GM21390 (cell line): ENCODE data around the gene CD14.
"Not testable (repeated sequence)": the region's sequence is repeated elsewhere in the genome, so short reads cannot be mapped to it uniquely, and the experiment has no call there.

ENCODE experiments used
- ATAC-seq: cut with Tn5 transposase; IDR thresholded peaks from one replicate; pipeline ENCODE4 v1.9.1; 2021; ENCODE audit not compliant: unreplicated experiment

The CD14 gene

GRCh38 chr5:140633021-140633471 lies at the start of gene CD14:
Gene CD14 (minus strand): TSS chr5:140633175. CDS start chr5:140633071, 104 bp downstream.
- ATAC-seq = peak; percentile 5

GRCh38 chr5:140678993-140679392 lies 46.0 kb upstream of the CD14 start:
- no peak for ATAC-seq

GRCh38 chr5:140677947-140678346 lies 45.0 kb upstream of the CD14 start:
- peak; percentile 80 for ATAC-seq

- ATAC-seq = no peak
These were observed 41.7 kb upstream of the CD14 start for GRCh38 chr5:140674629-140675028.

GRCh38 chr5:140674211-140674610 lies 41.2 kb upstream of the CD14 start:
- ATAC-seq = no peak

- no peak for ATAC-seq
These were observed 40.4 kb upstream of the CD14 start, which contains the start of gene DND1 for GRCh38 chr5:140673187-140673976. Gene DND1 (minus strand): TSS chr5:140673576. CDS start chr5:140673542, 34 bp downstream.

GRCh38 chr5:140672455-140673186 lies 39.6 kb upstream of the CD14 start:
- ATAC-seq = no peak

- ATAC-seq = no peak
These were observed 38.6 kb upstream of the CD14 start for GRCh38 chr5:140671472-140672125.

GRCh38 chr5:140671035-140671434 lies 38.1 kb upstream of the CD14 start:
- ATAC-seq = not testable (repeated sequence)

- ATAC-seq = peak; percentile 98
These were observed 31.6 kb upstream of the CD14 start, which contains the start of gene WDR55 for GRCh38 chr5:140664359-140665119. Gene WDR55 (plus strand): TSS chr5:140664904. CDS start chr5:140664913, 9 bp downstream.

GRCh38 chr5:140664030-140664358 lies 31.0 kb upstream of the CD14 start:
- ATAC-seq = peak; percentile 0

- not testable (repeated sequence) for ATAC-seq
These were observed 27.4 kb upstream of the CD14 start for GRCh38 chr5:140660371-140660770.

GRCh38 chr5:140658870-140659269 lies 25.9 kb upstream of the CD14 start:
- ATAC-seq = no peak

- no peak for ATAC-seq
These were observed 14.1 kb upstream of the CD14 start for GRCh38 chr5:140647042-140647419.

- no peak for ATAC-seq
These were observed 9.7 kb upstream of the CD14 start for GRCh38 chr5:140642718-140643117.

GRCh38 chr5:140641716-140642115 lies 8.7 kb upstream of the CD14 start:
- ATAC-seq = no peak

- peak; percentile 93 for ATAC-seq
These were observed 6.4 kb upstream of the CD14 start, which contains the start of gene TMCO6 for GRCh38 chr5:140639148-140639981. Gene TMCO6 (plus strand): TSS chr5:140639451. CDS start chr5:140639528, 77 bp downstream.

GRCh38 chr5:140638898-140639147 lies 5.8 kb upstream of the CD14 start:
- not testable (repeated sequence) for ATAC-seq

- ATAC-seq = no peak
These were observed 4.6 kb upstream of the CD14 start for GRCh38 chr5:140637371-140638100.
